Rectal smooth muscle tissue (tissue), 1 donor: ENCODE results near the gene FNDC3A.
"Not testable (repeated sequence)": the region's sequence is repeated elsewhere in the genome, so short reads cannot be mapped to it uniquely, and the experiment has no call there.

Source experiments
- H3K27ac ChIP-seq: one replicate; pipeline ENCODE4 v1.7.0; 2013; ENCODE audit warnings: low read depth, low read length, inconsistent platforms
- H3K27me3 ChIP-seq: one replicate; pipeline ENCODE4 v1.7.0; 2013; ENCODE audit warnings: low read length; ENCODE audit not compliant: control insufficient read depth, insufficient read depth
- H3K36me3 ChIP-seq: one replicate; pipeline ENCODE4 v1.7.0; 2013; ENCODE audit warnings: low read length; ENCODE audit not compliant: control insufficient read depth, insufficient read depth
- H3K4me1 ChIP-seq: one replicate; pipeline ENCODE4 v1.7.0; 2013; ENCODE audit warnings: low read length; ENCODE audit not compliant: control insufficient read depth, insufficient read depth
- H3K4me3 ChIP-seq: one replicate; pipeline ENCODE4 v1.7.0; 2013; ENCODE audit warnings: low read length
- H3K9ac ChIP-seq: one replicate; pipeline ENCODE4 v1.7.0; 2013; ENCODE audit warnings: low read length

The FNDC3A gene

DNA sequence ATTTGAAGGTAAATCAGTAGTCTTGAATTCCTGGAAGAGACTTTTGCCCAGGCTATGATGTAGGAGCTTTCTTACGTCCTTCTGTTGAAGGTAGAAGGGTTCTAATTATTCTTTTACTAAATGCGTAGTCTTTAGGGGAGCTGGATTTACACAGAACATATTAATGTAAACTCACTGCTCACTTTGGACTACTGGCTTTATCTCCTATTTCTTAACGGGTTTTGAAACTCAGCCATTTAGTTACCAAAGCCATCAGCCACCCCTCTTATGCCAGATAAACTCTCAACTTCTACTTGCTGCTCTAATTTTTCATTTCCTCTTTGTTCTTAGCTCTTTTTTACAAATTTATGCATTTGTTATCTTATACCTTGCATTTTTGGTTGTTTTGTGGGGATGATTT, 81.5 kb downstream of the FNDC3A start:
- no peaks in the 10 kb centered on the region for H3K36me3 ChIP-seq
- no peak overlapping the region for H3K27ac ChIP-seq
- H3K27me3 ChIP-seq = no peaks in the 10 kb centered on the region
- no peak overlapping the region for H3K4me3 ChIP-seq
- H3K9ac ChIP-seq = no peak overlapping the region
- no peaks in the 10 kb centered on the region for H3K4me1 ChIP-seq

DNA sequence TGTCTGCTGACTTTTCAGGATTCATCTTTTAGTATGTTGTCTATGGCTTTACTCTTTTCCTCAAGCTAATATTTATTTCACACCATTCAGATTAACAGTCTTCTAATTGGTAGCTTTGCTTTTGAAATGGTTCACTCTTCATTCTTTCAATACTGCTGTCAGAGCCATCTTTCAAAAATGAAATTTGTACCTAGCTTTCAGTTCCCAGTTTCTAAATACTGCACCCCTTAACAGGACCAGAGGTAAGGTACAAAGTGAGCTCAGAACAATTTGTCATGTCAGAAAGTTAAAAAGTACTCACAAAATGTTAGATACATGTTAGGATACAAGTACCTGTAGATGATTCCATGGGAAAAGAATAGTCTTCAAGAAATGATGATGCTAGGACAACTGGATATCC, 83.0 kb downstream of the FNDC3A start:
- Histone ChIP-seq H3K27me3 (no peaks in the 10 kb centered on the region), H3K36me3 (no peaks in the 10 kb centered on the region), H3K9ac (no peak overlapping the region), H3K27ac (no peak overlapping the region), H3K4me3 (no peak overlapping the region), H3K4me1 (no peaks in the 10 kb centered on the region)

DNA sequence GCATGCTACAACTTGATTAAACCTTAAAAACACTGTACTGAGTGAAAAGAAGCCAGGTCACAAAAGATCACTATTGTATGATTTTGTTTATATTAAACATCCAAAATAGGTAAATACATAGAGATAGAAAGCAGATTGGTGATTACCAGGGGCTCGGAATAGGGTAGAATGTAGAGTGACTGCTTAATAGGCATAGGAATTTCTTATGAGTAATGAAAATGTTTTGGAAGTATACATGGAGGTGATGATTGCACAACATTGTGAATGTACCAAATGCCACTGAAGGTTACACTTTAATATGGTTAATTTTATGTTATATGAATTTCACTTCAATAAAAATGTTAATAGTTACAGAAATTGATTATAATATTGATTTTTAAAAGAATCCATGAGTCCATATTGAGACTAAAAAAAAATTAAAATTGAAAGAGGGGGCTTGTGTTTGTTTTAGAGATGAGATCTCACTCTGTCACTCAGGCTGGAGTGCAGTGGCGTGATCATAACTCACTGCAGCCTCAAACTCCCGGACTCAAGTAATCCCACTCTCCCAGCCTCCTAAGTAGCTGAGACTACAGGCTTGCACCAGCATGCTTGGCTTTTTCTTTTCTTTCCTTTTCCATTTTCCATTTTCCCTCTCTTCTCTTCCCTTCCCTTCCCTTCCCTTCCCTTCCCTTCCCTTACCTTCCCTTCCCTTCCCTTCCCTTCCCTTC, 85.1 kb downstream of the FNDC3A start:
- Histone ChIP-seq H3K36me3 (no peaks in the 10 kb centered on the region), H3K27me3 (no peaks in the 10 kb centered on the region), H3K27ac (no peak overlapping the region), H3K4me3 (no peak overlapping the region), H3K4me1 (peaks cover 2% of the 10 kb centered on the region), H3K9ac (no peak overlapping the region)

DNA sequence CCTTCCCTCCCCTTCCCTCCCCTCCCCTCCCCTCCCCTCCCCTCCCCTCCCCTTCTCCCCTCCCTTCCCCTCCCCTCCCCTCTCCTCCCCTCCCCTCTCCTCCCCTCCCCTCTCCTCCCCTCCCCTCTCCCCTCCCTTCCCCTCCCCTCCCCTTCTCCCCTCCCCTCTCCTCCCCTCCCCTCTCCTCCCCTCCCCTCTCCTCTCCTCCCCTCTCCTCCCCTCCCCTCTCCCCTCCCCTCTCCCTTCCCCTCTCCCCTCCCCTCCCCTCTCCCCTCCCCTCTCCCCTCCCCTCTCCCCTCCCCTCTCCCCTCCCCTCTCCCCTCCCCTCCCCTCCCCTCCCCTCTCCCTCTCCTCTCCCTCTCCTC, 85.7 kb downstream of the FNDC3A start:
- H3K9ac ChIP-seq, H3K27ac ChIP-seq, H3K27me3 ChIP-seq, H3K4me3 ChIP-seq, H3K36me3 ChIP-seq, H3K4me1 ChIP-seq: not testable (repeated sequence)

DNA sequence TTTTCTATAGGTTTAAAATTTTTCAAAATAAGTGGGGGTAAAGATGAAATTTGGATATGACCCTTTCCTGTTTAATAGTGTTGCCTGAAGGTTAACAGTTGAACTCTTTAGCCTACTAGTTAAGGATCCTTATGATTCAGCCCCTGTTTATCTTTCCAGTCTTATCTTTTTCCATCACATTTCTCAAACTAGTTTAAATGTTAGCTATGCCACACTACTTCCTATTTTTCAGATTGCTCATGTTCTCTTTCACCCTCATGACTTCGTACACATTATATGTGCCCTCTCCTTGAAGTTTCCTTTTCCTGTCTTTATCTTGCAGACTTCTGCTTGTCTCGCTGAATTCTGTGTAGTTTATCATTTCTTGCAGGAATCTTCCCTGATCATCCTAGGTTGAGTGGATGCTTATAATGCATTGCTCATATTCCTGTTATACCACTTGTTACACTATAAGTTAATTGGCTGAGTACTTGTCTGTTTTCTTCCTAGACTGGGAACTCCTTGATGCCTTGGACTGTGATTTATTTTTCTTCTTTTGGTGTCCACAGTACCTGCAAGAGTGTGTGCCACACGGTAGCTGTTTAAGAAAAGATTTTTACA, 86.7 kb downstream of the FNDC3A start:
- peaks cover 2% of the 10 kb centered on the region for H3K4me1 ChIP-seq
- no peak overlapping the region for H3K4me3 ChIP-seq
- no peaks in the 10 kb centered on the region for H3K27me3 ChIP-seq
- no peak overlapping the region for H3K27ac ChIP-seq
- H3K9ac ChIP-seq = no peak overlapping the region
- no peaks in the 10 kb centered on the region for H3K36me3 ChIP-seq

GRCh38 chr13:49063011-49063410, 87.3 kb downstream of the FNDC3A start:
- Histone ChIP-seq H3K4me1 (peaks cover 2% of the 10 kb centered on the region), H3K36me3 (no peaks in the 10 kb centered on the region), H3K27me3 (no peaks in the 10 kb centered on the region), H3K27ac (no peak overlapping the region), H3K9ac (no peak overlapping the region), H3K4me3 (no peak overlapping the region)

DNA sequence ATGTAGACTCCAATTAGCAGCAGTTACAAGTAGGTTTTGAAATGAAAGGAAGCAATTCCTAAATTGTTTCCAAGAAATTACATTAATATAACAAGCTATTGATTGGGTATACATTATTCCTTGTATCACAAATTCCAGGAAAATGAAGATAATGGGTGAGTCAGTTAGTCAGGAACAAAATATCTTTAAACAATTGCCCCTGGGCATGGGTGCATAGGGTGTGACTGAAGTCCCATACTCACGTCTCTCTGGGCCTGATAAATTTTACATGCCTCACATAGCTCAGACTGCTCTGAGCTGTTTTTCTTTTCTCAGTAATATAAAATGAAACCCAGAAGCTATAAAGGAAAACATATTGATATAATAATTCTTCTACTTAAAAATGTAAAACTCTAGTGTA, 87.8 kb downstream of the FNDC3A start:
- no peak overlapping the region for H3K9ac ChIP-seq
- H3K4me1 ChIP-seq = peaks cover 2% of the 10 kb centered on the region
- no peaks in the 10 kb centered on the region for H3K36me3 ChIP-seq
- no peak overlapping the region for H3K27ac ChIP-seq
- no peak overlapping the region for H3K4me3 ChIP-seq
- no peaks in the 10 kb centered on the region for H3K27me3 ChIP-seq

- H3K4me1 ChIP-seq = peaks cover 2% of the 10 kb centered on the region
- no peak overlapping the region for H3K4me3 ChIP-seq
- no peak overlapping the region for H3K27ac ChIP-seq
- no peaks in the 10 kb centered on the region for H3K36me3 ChIP-seq
- no peaks in the 10 kb centered on the region for H3K27me3 ChIP-seq
- H3K9ac ChIP-seq = no peak overlapping the region
Observed at GRCh38 chr13:49064476-49064875, 88.8 kb downstream of the FNDC3A start.

GRCh38 chr13:49066856-49067255, 91.1 kb downstream of the FNDC3A start:
- no peak overlapping the region for H3K4me3 ChIP-seq
- no peaks in the 10 kb centered on the region for H3K36me3 ChIP-seq
- H3K9ac ChIP-seq = no peak overlapping the region
- no peaks in the 10 kb centered on the region for H3K27me3 ChIP-seq
- no peak overlapping the region for H3K27ac ChIP-seq
- peaks cover 2% of the 10 kb centered on the region for H3K4me1 ChIP-seq

DNA sequence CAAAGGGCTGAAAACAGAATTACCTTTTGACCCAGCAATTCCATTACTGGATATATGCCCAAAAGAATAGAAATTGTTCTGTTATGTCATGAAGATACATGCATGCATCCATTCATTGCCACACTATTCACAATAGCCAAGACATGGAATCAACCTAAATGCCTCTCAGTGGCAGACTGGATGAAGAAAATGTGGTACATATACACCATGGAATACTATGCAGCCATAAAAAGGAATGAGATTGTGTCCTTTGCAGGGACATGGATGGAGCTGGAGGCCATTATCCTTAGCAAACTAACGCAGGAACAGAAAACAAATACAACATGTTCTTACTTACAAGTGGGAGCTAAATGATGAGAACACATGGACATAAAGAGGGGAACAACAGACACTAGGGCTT, 92.8 kb downstream of the FNDC3A start:
- H3K27ac ChIP-seq, H3K9ac ChIP-seq, H3K27me3 ChIP-seq, H3K4me1 ChIP-seq, H3K4me3 ChIP-seq, H3K36me3 ChIP-seq: not testable (repeated sequence)

DNA sequence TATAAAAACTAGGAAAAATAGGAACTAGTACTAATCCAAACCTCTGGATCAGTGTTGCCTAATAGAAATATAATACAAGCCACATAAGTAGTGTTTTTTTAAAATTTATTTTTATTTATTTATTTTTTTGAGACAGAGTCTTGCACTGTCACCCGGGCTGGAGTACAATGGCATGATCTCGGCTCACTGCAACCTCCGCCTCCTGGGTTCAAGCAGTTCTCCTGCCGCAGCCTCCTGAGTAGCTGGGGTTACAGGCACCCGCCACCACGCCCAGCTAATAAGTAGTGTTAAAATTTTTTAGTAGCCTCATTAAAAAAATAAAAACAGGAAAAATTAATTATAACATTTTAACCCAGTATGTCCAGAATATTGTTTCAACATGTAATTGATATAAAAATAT, 94.3 kb downstream of the FNDC3A start:
- H3K4me1 ChIP-seq, H3K36me3 ChIP-seq, H3K27me3 ChIP-seq, H3K27ac ChIP-seq, H3K4me3 ChIP-seq, H3K9ac ChIP-seq: not testable (repeated sequence)

DNA sequence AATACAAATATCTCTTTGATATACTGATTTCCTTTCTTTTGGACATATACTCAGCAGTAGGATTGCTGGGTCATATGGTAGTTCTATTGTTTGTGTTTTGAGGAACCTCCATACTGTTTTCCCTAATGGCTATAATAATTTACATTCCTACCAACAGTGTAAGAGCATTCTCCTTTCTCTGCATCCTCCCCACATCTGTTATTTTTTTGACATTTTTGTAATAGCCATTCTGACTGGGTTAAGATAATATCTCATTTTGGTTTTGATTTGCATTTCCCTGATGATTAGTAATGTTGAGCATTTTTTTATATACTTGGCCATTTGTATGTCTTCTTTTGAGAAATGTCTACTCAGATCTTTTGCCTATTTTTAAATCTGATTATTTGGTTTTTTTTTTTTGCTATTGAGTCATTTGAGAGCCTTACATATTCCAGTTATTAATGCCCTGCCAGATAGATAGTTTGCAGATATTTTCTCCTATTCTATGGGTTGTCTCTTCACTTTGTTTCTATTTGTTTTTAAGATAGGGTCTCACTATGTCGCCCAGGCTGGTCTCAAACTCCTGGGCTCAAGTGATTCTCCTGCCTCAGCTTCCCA, 95.7 kb downstream of the FNDC3A start:
- Histone ChIP-seq H3K27ac (no peak overlapping the region), H3K9ac (no peak overlapping the region), H3K27me3 (no peaks in the 10 kb centered on the region), H3K36me3 (no peaks in the 10 kb centered on the region), H3K4me3 (no peak overlapping the region), H3K4me1 (no peaks in the 10 kb centered on the region)
